K562 (cell line): ENCODE results near the gene CABLES1. TPM values are rescaled to one million over a fixed set of nuclear protein-coding genes. Genes with fewer than 3 reads are reported as not detected.

Source experiments
- ATAC-seq: fragments of 200-7000 bp; cut with Tn5 transposase; 3 replicates; pipeline ENCODE4 v1.9.1; 2020; ENCODE audit warnings: moderate library complexity
- BruUV-seq: library from RNA; stranded (reverse); fragments of 400-500 nt; replicated peaks from 2 replicates; lab custom pipeline; 2021; lab: Mats Ljungman, UMichigan
- CTCF ChIA-PET: fragments of 300-600 bp; formaldehyde crosslinking; extraction: SDS; loops from one replicate; lab custom pipeline; 2021; ENCODE audit warnings: low intra/inter-chr PET ratio; lab: Yijun Ruan, JAX
- POLR2A ChIA-PET: fragments of 300-600, 350-650 bp; sonication (Branson Sonifier 250); formaldehyde crosslinking; extraction: SDS; loops from one replicate; lab custom pipeline; 2021; ENCODE audit warnings: antibody characterized with exemption, inconsistent platforms; lab: Yijun Ruan, JAX
- DNase-seq, 4 experiments: peaks; one replicate each; pipeline versions ENCODE4 v3.0.0 to v3.0.0-alpha.2; 2011 to 2018; ENCODE audit warnings: low spot score in 3 of 4, mixed read lengths in 3 of 4; ENCODE audit errors: extremely low read depth in 1 of 4
- FAIRE-seq: peaks from 2 replicates; lab custom pipeline; 2011; peaks lifted over from hg19 to GRCh38; lab: Jason Lieb, UNC
- H2AFZ ChIP-seq: 2 replicates; pipeline ENCODE4 v1.6.0; 2011; ENCODE audit warnings: low read depth, low read length, control low read depth, inconsistent platforms
- H3K27ac ChIP-seq: fragments of 200-600 bp; 3 replicates; pipeline ENCODE4 v1.8.0; 2011; ENCODE audit warnings: low read depth, mild to moderate bottlenecking, control low read depth, inconsistent platforms, low read length, moderate library complexity, mixed read lengths; ENCODE audit errors: extremely low read depth
- H3K27me3 ChIP-seq, 2 experiments: fragments of 300-600 bp in 1 of 2; 2 replicates in 1 of 2; 3 replicates in 1 of 2; pipeline versions ENCODE4 v1.6.0 to v1.8.0; 2011; ENCODE audit warnings: inconsistent platforms in 2 of 2, low read length in 2 of 2, mild to moderate bottlenecking in 1 of 2, mixed read lengths in 1 of 2, moderate library complexity in 1 of 2; ENCODE audit not compliant: control insufficient read depth in 2 of 2, insufficient read depth in 2 of 2
- H3K36me3 ChIP-seq: fragments of 300-600 bp; 3 replicates; pipeline ENCODE4 v1.8.0; 2011; ENCODE audit warnings: mild to moderate bottlenecking, low read length, inconsistent platforms; ENCODE audit not compliant: control insufficient read depth, insufficient read depth
- H3K4me1 ChIP-seq, 2 experiments: fragments of 200-600 bp in 1 of 2; replicated peaks in 1 of 2; 2 replicates in 1 of 2; 3 replicates in 1 of 2; pipeline versions ENCODE4 v1.5.1 to v1.8.0; 2011; ENCODE audit warnings: inconsistent platforms in 2 of 2, low read length in 2 of 2, mild to moderate bottlenecking in 1 of 2, mixed read lengths in 1 of 2, moderate library complexity in 1 of 2; ENCODE audit not compliant: control insufficient read depth in 2 of 2, insufficient read depth in 2 of 2
- H3K4me2 ChIP-seq: 2 replicates; pipeline ENCODE4 v1.6.1; 2011; ENCODE audit warnings: low read length, control low read depth, inconsistent platforms, mixed read lengths; ENCODE audit not compliant: insufficient read depth
- H3K4me3 ChIP-seq: fragments of 200-600 bp; sonication (generic), shearing (Covaris generic); 2 replicates; pipeline ENCODE4 v1.5.1; 2016; ENCODE audit warnings: control low read depth, inconsistent platforms
- H3K79me2 ChIP-seq: fragments of 200-600 bp; 3 replicates; pipeline ENCODE4 v1.8.0; 2011; ENCODE audit warnings: low read length, inconsistent platforms; ENCODE audit not compliant: control insufficient read depth, insufficient read depth
- H3K9ac ChIP-seq, 2 experiments: 2 replicates each; pipeline versions ENCODE4 v1.6.0 to v1.6.1; 2011; ENCODE audit warnings: low read depth in 2 of 2, low read length in 2 of 2, control low read depth in 1 of 2, inconsistent platforms in 1 of 2, mild to moderate bottlenecking in 1 of 2, mixed read lengths in 1 of 2; ENCODE audit not compliant: insufficient read depth in 1 of 2
- H3K9me1 ChIP-seq: one replicate; pipeline ENCODE4 v1.6.0; 2011; ENCODE audit warnings: inconsistent platforms, mild to moderate bottlenecking, low read length, moderate library complexity; ENCODE audit not compliant: control insufficient read depth, insufficient read depth
- H3K9me3 ChIP-seq: replicated peaks from 2 replicates; pipeline ENCODE4 v1.5.1; 2011; ENCODE audit warnings: low read depth, low read length, inconsistent platforms; ENCODE audit not compliant: control insufficient read depth, insufficient read depth
- H4K20me1 ChIP-seq: replicated peaks from 2 replicates; pipeline ENCODE4 v1.6.1; 2011; ENCODE audit warnings: low read length, inconsistent platforms, mixed read lengths; ENCODE audit not compliant: control insufficient read depth, insufficient read depth
- BMI1 ChIP-seq: fragments of 150-350 bp; IDR thresholded peaks from 2 replicates; pipeline ENCODE4 v1.6.1; 2014; ENCODE audit warnings: low read length
- HNRNPL ChIP-seq: fragments of 200-400 bp; formaldehyde crosslinking; IDR thresholded peaks from 2 replicates; pipeline ENCODE4 v1.6.1; 2017; ENCODE audit warnings: low read depth, mild to moderate bottlenecking, low read length
- ZNF232 ChIP-seq: sonication (generic); formaldehyde crosslinking; IDR thresholded peaks from 2 replicates; pipeline ENCODE4 v1.8.0; 2022; ENCODE audit warnings: mild to moderate bottlenecking, missing genetic modification reagents
- ZZZ3 ChIP-seq: fragments of 450-650 bp; IDR thresholded peaks from 2 replicates; pipeline ENCODE4 v1.6.1; 2016; ENCODE audit warnings: antibody characterized with exemption, mild to moderate bottlenecking, moderate library complexity
- WGBS: fragments of 100-300 bp; shearing (Covaris generic); methylation state at CpG from one replicate; pipeline ENCODE4 v1.1.6; 2016; ENCODE audit warnings: low coverage, mixed read lengths; ENCODE audit not compliant: insufficient coverage; ENCODE audit errors: missing lambda C conversion rate; 5-methylcytosine and 5-hydroxymethylcytosine counted together
- in situ Hi-C: fragments of 300-500 bp; cut with MboI; formaldehyde crosslinking; loops from 4 replicates; pipeline ENCODE4 v1.15.0; 2018; ENCODE audit warnings: inconsistent platforms, mixed read lengths
- intact Hi-C: fragments of 100-400 bp; cut with micrococcal nuclease; formaldehyde crosslinking; loops from 2 replicates; pipeline ENCODE4 v1.14.2; 2022
- polyA plus RNA-seq, 8 experiments: library from polyadenylated mRNA; depleted of rRNA in 4 of 8; stranded (reverse) in 5 of 8; unstranded in 3 of 8; fragments of >200 nt; fragmentation: Nextera tagmentation in 2 of 8; fragmentation: Illumina TruSeq in 1 of 8; extraction: Ambion mirVana in 2 of 8; extraction: Trizol in 1 of 8; gene quantifications; 2 replicates each; pipeline versions ENCODE4 v1.2.1 to v1.2.3, GENCODE V29; 2011 to 2014; ENCODE audit warnings: inconsistent platforms in 1 of 8, missing spikeins in 1 of 8
- total RNA-seq, 7 experiments: library from RNA; depleted of rRNA in 6 of 7; stranded (reverse); fragments of >200 nt in 6 of 7; fragmentation: Illumina TruSeq in 2 of 7; extraction: Trizol in 2 of 7; gene quantifications; 2 replicates each; pipeline versions ENCODE4 v1.2.1 to v1.2.3, GENCODE V29; 2011 to 2021; ENCODE audit warnings: low replicate concordance in 1 of 7

Gene CABLES1
- total and polyA plus RNA-seq, 9 of the 15 experiments (the other 6 are each of a cell fraction or from before 2014, with no cell fraction given): 0.04 to 0.10 (median 0.06) TPM; not detected in 3

DNA sequence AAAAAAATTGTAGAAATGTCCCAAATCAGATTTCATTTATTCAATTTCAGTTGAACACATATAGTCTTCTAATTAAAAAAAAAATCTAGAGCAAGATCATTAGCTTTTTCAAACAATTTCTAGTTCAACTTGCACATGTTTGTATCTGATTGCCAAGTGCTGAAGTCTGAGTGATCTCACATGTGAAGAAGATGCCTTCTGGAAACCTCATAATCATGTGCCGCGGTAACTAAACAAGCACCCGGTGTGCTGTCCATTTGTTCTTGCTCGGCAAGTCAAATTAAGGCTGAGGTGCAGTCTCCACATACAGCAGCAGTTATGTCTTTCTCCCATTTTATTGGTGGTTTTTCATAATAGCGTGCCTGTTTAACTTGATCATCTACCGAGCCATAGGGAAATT is 18.7 kb downstream of the CABLES1 start:
- Histone ChIP-seq H3K4me3 (no peak overlapping the region), H2AFZ (no peak overlapping the region), H3K4me2 (no peak overlapping the region), H3K9me3 (no peaks in the 10 kb centered on the region), H3K9ac (no peak overlapping the region), H3K27me3 (peaks cover 56 to 71% of the 10 kb centered on the region in 2 experiments), H3K79me2 (no peaks in the 10 kb centered on the region), H3K4me1 (no peaks in the 10 kb centered on the region), H3K27ac (no peak overlapping the region), H4K20me1 (0 out of 2 replicates have a peak, but pooled peaks cover 7% of the 10 kb centered on the region), H3K36me3 (no peaks in the 10 kb centered on the region), H3K9me1 (no peaks in the 10 kb centered on the region)
- TF ChIP-seq BMI1 (0 out of 2 replicates have a peak, but pooled peaks have one; percentile 10), ZZZ3 (no peak), ZNF232 (CRISPR knock-in tag) (no peak)
- DNase-seq (no peak), ATAC-seq (no peak), FAIRE-seq (no peak)
- BruUV-seq: no TSS peak
- 4% methylated on average over 6 of the region's 6 CpGs for WGBS
- ChIA-PET POLR2A (no interaction called here), CTCF (no interaction called here)
- intact Hi-C loops: no loop called here
- in situ Hi-C loops: no loop called here

DNA sequence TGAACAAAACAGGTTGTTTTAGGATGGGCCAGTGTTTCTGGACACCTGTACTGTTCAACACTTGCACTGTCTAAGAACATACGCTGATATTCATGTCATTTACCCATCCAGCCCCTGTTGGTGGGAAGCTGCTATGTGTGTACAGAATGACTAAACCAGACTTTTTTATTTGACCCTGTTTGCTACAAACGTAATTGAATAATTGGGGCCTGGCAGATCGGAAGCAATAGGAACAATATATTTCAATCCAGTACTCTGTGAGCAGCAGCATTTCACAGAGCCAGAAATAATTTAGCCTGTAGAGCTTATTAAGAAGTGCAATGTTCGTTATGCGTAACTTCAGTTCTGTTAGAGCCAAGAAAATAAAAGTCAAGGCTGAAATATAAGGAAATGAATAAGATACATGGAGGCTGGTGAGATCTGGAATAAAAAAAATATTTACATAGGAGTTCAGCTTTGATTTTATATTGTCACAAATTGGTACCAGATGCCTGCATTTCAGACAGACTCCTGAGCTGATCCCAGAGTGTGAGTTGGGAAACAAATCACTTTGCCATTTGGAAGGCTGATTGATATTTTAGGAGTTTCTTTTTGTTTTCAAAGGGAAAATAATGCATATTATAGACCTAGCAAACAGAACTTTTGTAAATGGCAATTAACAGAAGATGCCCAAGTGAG is 19.7 kb downstream of the CABLES1 start:
- no peaks in the 10 kb centered on the region for H3K36me3 ChIP-seq
- no peaks in the 10 kb centered on the region for H3K9me3 ChIP-seq
- H2AFZ ChIP-seq: no peak overlapping the region
- H3K4me2 ChIP-seq: no peak overlapping the region
- WGBS: 4% methylated on average over 5 of the region's 5 CpGs
- no peaks in the 10 kb centered on the region for H3K9me1 ChIP-seq
- peaks cover 56 to 65% of the 10 kb centered on the region in 2 experiments for H3K27me3 ChIP-seq
- no peak for FAIRE-seq
- no peak for DNase-seq
- ChIA-PET CTCF (no interaction called here), POLR2A (no interaction called here)
- no TSS peak for BruUV-seq
- no peak overlapping the region for H3K9ac ChIP-seq
- intact Hi-C loops: no loop called here
- no peak overlapping the region for H3K4me3 ChIP-seq
- TF ChIP-seq HNRNPL: no peak
- H3K79me2 ChIP-seq: no peaks in the 10 kb centered on the region
- no peak for ATAC-seq
- in situ Hi-C loops: no loop called here
- H4K20me1 ChIP-seq: 0 out of 2 replicates have a peak, but pooled peaks cover 7% of the 10 kb centered on the region
- H3K4me1 ChIP-seq: no peaks in the 10 kb centered on the region
- no peak overlapping the region for H3K27ac ChIP-seq
